ENCODE results near the gene GLO1.

The GLO1 gene

DNA sequence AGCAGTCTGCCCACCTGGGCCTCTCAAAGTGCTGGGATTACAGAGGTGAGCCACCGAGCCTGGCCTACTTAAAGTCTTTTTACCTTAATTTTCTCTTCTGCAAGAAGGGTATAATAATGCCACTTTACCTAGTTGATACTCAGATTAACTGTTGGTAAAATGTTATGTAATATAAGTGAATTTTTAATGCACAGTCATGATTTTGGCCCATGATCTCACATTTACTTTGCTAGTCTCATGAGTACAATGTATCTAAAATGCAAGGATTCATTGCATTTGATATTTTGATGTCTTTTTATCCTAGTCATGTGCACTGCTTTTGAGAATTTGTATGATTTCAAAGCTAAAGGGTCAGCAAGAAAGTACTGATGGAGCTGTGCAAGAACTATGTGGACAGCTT lies 25.3 kb upstream of the GLO1 start:
- Histone ChIP-seq H3K27ac (replicated peaks) (no peak overlapping the region), H3K4me3 (replicated peaks; ENCODE audit: insufficient read depth, low read length) (no peak overlapping the region), H3K27me3 (ENCODE audit: insufficient read depth, poor library complexity, severe bottlenecking) (no peaks in the 10 kb centered on the region)
- no peak for DNase-seq (ENCODE audit: low read depth in 1 of 2, low spot score in 1 of 2)
- no peak for TF ChIP-seq SPI1 (IDR thresholded peaks at IDR 0.05; ENCODE audit: borderline replicate concordance, low read depth)
- TF ChIP-seq, protein P1, sequence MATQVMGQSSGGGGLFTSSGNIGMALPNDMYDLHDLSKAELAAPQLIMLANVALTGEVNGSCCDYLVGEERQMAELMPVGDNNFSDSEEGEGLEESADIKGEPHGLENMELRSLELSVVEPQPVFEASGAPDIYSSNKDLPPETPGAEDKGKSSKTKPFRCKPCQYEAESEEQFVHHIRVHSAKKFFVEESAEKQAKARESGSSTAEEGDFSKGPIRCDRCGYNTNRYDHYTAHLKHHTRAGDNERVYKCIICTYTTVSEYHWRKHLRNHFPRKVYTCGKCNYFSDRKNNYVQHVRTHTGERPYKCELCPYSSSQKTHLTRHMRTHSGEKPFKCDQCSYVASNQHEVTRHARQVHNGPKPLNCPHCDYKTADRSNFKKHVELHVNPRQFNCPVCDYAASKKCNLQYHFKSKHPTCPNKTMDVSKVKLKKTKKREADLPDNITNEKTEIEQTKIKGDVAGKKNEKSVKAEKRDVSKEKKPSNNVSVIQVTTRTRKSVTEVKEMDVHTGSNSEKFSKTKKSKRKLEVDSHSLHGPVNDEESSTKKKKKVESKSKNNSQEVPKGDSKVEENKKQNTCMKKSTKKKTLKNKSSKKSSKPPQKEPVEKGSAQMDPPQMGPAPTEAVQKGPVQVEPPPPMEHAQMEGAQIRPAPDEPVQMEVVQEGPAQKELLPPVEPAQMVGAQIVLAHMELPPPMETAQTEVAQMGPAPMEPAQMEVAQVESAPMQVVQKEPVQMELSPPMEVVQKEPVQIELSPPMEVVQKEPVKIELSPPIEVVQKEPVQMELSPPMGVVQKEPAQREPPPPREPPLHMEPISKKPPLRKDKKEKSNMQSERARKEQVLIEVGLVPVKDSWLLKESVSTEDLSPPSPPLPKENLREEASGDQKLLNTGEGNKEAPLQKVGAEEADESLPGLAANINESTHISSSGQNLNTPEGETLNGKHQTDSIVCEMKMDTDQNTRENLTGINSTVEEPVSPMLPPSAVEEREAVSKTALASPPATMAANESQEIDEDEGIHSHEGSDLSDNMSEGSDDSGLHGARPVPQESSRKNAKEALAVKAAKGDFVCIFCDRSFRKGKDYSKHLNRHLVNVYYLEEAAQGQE (IDR thresholded peaks at IDR 0.05; ENCODE audit: insufficient replicate concordance, low read depth), result no peak
- TF ChIP-seq, protein P2, sequence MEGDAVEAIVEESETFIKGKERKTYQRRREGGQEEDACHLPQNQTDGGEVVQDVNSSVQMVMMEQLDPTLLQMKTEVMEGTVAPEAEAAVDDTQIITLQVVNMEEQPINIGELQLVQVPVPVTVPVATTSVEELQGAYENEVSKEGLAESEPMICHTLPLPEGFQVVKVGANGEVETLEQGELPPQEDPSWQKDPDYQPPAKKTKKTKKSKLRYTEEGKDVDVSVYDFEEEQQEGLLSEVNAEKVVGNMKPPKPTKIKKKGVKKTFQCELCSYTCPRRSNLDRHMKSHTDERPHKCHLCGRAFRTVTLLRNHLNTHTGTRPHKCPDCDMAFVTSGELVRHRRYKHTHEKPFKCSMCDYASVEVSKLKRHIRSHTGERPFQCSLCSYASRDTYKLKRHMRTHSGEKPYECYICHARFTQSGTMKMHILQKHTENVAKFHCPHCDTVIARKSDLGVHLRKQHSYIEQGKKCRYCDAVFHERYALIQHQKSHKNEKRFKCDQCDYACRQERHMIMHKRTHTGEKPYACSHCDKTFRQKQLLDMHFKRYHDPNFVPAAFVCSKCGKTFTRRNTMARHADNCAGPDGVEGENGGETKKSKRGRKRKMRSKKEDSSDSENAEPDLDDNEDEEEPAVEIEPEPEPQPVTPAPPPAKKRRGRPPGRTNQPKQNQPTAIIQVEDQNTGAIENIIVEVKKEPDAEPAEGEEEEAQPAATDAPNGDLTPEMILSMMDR (IDR thresholded peaks at IDR 0.05; ENCODE audit: insufficient read depth, low read length), result no peak
- no peak for TF ChIP-seq GABPA (IDR thresholded peaks at IDR 0.05; ENCODE audit: low read depth)
- TF ChIP-seq POLR2AphosphoS5 (IDR thresholded peaks at IDR 0.05; ENCODE audit: low read depth), result no peak

DNA sequence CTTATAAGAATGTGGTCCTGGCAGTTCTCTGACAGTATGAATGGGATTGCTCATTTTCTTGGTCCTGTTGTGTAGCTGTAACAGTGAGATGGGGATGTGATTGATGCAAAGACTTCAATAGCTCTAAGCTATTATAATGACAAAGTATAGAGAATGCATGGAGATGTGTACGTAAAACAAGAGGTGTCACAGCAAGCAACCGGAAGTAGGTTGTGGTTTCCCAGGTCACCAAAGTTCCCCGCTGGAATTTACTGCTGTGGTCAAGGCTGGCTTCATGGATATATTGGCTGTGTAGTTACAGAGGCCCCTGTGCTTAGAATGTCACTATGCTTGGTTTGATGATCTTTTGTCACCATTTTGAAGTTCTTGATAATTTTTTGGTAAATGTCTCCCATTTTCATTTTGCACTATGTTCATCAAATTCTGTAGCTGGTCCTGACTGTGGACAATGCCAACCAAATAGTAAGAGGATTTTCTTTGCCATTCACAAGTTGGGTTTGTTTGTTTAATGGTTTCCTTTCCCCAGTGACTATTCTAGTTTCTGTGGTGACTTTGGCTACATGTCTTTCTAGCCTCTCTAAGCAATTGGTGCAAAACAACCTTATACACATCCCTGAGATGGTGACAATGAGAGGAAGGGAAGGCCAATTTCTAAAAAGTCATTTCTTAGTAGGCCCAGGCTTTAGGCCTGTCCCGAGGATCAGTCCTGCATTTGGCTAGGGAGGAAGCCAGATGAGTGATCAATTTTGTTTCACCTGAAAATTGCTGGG lies 22.7 kb upstream of the GLO1 start:
- Histone ChIP-seq H3K27me3 (ENCODE audit: insufficient read depth, poor library complexity, severe bottlenecking) (no peaks in the 10 kb centered on the region), H3K27ac (replicated peaks) (no peak overlapping the region), H3K4me3 (replicated peaks; ENCODE audit: insufficient read depth, low read length) (no peak overlapping the region)
- no peak for TF ChIP-seq POLR2AphosphoS5 (IDR thresholded peaks at IDR 0.05; ENCODE audit: low read depth)
- TF ChIP-seq, protein P2 (IDR thresholded peaks at IDR 0.05; ENCODE audit: insufficient read depth, low read length), result no peak
- TF ChIP-seq, protein P1 (IDR thresholded peaks at IDR 0.05; ENCODE audit: insufficient replicate concordance, low read depth), result no peak
- no peak for TF ChIP-seq SPI1 (IDR thresholded peaks at IDR 0.05; ENCODE audit: borderline replicate concordance, low read depth)
- no peak for TF ChIP-seq GABPA (IDR thresholded peaks at IDR 0.05; ENCODE audit: low read depth)
- no peak for DNase-seq (ENCODE audit: low read depth in 1 of 2, low spot score in 1 of 2)

DNA sequence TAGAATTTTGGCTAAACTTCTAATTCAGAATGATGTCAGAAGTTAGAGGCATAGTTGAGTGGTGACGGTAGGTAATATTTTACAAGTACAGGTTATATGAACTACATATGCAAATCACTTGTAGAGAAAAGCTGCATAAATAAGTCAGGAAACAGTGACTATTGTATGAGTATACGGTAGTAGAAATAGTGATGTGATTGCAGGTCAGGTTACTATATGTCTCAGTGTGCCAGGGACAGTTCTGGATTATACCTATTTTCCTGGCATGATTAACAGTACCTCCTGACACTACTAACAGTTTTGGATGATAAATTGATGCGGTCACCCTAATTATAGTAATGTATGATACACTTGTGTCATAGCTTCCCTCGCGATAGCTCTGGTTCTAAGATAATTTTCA lies 21.4 kb upstream of the GLO1 start:
- DNase-seq (ENCODE audit: low read depth in 1 of 2, low spot score in 1 of 2), result no peak
- Histone ChIP-seq H3K27ac (replicated peaks) (no peak overlapping the region), H3K4me3 (replicated peaks; ENCODE audit: insufficient read depth, low read length) (no peak overlapping the region), H3K27me3 (ENCODE audit: insufficient read depth, poor library complexity, severe bottlenecking) (no peaks in the 10 kb centered on the region)
- TF ChIP-seq GABPA (IDR thresholded peaks at IDR 0.05; ENCODE audit: low read depth), result no peak
- TF ChIP-seq, protein P1 (IDR thresholded peaks at IDR 0.05; ENCODE audit: insufficient replicate concordance, low read depth), result no peak
- no peak for TF ChIP-seq POLR2AphosphoS5 (IDR thresholded peaks at IDR 0.05; ENCODE audit: low read depth)
- TF ChIP-seq, protein P2 (IDR thresholded peaks at IDR 0.05; ENCODE audit: insufficient read depth, low read length), result no peak
- no peak for TF ChIP-seq SPI1 (IDR thresholded peaks at IDR 0.05; ENCODE audit: borderline replicate concordance, low read depth)
